K562 (cell line): ENCODE results near the gene CRABP1. TPM values are rescaled to one million over a fixed set of nuclear protein-coding genes. Genes with fewer than 3 reads are reported as not detected.

Experiments used
- CSDE1 ChIP-seq, 2 experiments: fragments of 450-650 bp; IDR thresholded peaks; 2 replicates each; pipeline ENCODE4 v1.6.1; 2016; ENCODE audit warnings: mild to moderate bottlenecking in 1 of 2
- DACH1 ChIP-seq: fragments of 450-650 bp; IDR thresholded peaks from 2 replicates; pipeline ENCODE4 v1.6.1; 2018; ENCODE audit not compliant: partially characterized antibody
- EZH2 ChIP-seq: IDR thresholded peaks from 2 replicates; pipeline ENCODE4 v1.6.1; 2012; ENCODE audit warnings: low read depth, mild to moderate bottlenecking, inconsistent platforms, low read length, borderline replicate concordance
- HIVEP1 ChIP-seq: fragments of 250-450 bp; sonication (Bioruptor Pico); IDR thresholded peaks from 2 replicates; pipeline ENCODE4 v1.4.0; 2020; ENCODE audit warnings: mild to moderate bottlenecking
- KAT2B ChIP-seq: IDR thresholded peaks from one replicate; pipeline ENCODE4 v1.6.1; 2012; ENCODE audit warnings: low read depth, mild to moderate bottlenecking, control low read depth, inconsistent platforms, low read length, moderate library complexity
- KLF13 ChIP-seq: fragments of 450-650 bp; IDR thresholded peaks from 2 replicates; pipeline ENCODE4 v1.6.1; 2016; ENCODE audit warnings: missing genetic modification characterization, low read depth, mild to moderate bottlenecking, missing compliant biosample characterization, moderate library complexity, borderline replicate concordance
- NCOA4 ChIP-seq: fragments of 450-650 bp; IDR thresholded peaks from 2 replicates; pipeline ENCODE4 v1.6.1; 2018; ENCODE audit warnings: mild to moderate bottlenecking; ENCODE audit not compliant: partially characterized antibody
- POLR2A ChIP-seq: fragments of 450-650 bp; conservative IDR thresholded peaks from 2 replicates; pipeline ENCODE4 v1.6.1; 2016
- RBM22 ChIP-seq: fragments of 200-400 bp; formaldehyde crosslinking; IDR thresholded peaks from 2 replicates; pipeline ENCODE4 v1.6.1; 2018; ENCODE audit warnings: low read length, low read depth; ENCODE audit not compliant: poor library complexity, severe bottlenecking
- SP2 ChIP-seq: IDR thresholded peaks from 2 replicates; pipeline ENCODE4 v1.6.1; 2011; ENCODE audit warnings: mild to moderate bottlenecking, low read depth, low read length, moderate library complexity; ENCODE audit not compliant: poor library complexity, severe bottlenecking; ENCODE audit errors: extremely low read depth
- SREBF2 ChIP-seq: sonication (generic); formaldehyde crosslinking; IDR thresholded peaks from 2 replicates; pipeline ENCODE4 v1.4.0; 2020; ENCODE audit warnings: mild to moderate bottlenecking, missing genetic modification reagents
- TAF7 ChIP-seq: fragments of 450-650 bp; IDR thresholded peaks from 2 replicates; pipeline ENCODE4 v1.6.1; 2016; ENCODE audit warnings: missing genetic modification characterization, missing compliant biosample characterization
- TRIM24 ChIP-seq, 2 experiments: fragments of 450-650 bp; IDR thresholded peaks; 2 replicates each; pipeline ENCODE4 v1.6.1; 2016
- ZNF263 ChIP-seq: sonication (generic); formaldehyde crosslinking; IDR thresholded peaks from 2 replicates; pipeline ENCODE4 v1.8.0; 2022; ENCODE audit warnings: mild to moderate bottlenecking, missing genetic modification reagents, borderline replicate concordance
- ZNF316 ChIP-seq: fragments of 450-650 bp; IDR thresholded peaks from 2 replicates; pipeline ENCODE4 v1.6.1; 2016
- polyA plus RNA-seq, 8 experiments: library from polyadenylated mRNA; depleted of rRNA in 4 of 8; stranded (reverse) in 5 of 8; unstranded in 3 of 8; fragments of >200 nt; fragmentation: Nextera tagmentation in 2 of 8; fragmentation: Illumina TruSeq in 1 of 8; extraction: Ambion mirVana in 2 of 8; extraction: Trizol in 1 of 8; gene quantifications; 2 replicates each; pipeline versions ENCODE4 v1.2.1 to v1.2.3, GENCODE V29; 2011 to 2014; ENCODE audit warnings: inconsistent platforms in 1 of 8, missing spikeins in 1 of 8
- total RNA-seq, 7 experiments: library from RNA; depleted of rRNA in 6 of 7; stranded (reverse); fragments of >200 nt in 6 of 7; fragmentation: Illumina TruSeq in 2 of 7; extraction: Trizol in 2 of 7; gene quantifications; 2 replicates each; pipeline versions ENCODE4 v1.2.1 to v1.2.3, GENCODE V29; 2011 to 2021; ENCODE audit warnings: low replicate concordance in 1 of 7
- TF ChIP-seq, protein P1 (sequence below): fragments of 450-650 bp; formaldehyde crosslinking; IDR thresholded peaks from 2 replicates; pipeline ENCODE4 v1.4.0; 2020; ENCODE audit warnings: mild to moderate bottlenecking
- TF ChIP-seq, protein P2 (sequence below): fragments of 250-450 bp; sonication (Bioruptor Pico); IDR thresholded peaks from 2 replicates; pipeline ENCODE4 v1.5.0; 2020; ENCODE audit warnings: mild to moderate bottlenecking, borderline replicate concordance
- TF ChIP-seq, protein P3 (sequence below): fragments of 250-450 bp; sonication (Bioruptor Pico); IDR thresholded peaks from 2 replicates; pipeline ENCODE4 v1.5.0; 2020; ENCODE audit warnings: mild to moderate bottlenecking
- TF ChIP-seq, protein P4 (sequence below): fragments of 200-800 bp; sonication (Bioruptor generic); IDR thresholded peaks from 2 replicates; pipeline ENCODE4 v1.6.1; 2017; ENCODE audit warnings: missing genetic modification characterization, missing compliant biosample characterization
- TF ChIP-seq, protein P5 (sequence below): sonication (generic); formaldehyde crosslinking; IDR thresholded peaks from 2 replicates; pipeline ENCODE4 v1.5.0; 2020; ENCODE audit warnings: missing genetic modification reagents

The CRABP1 gene
- total and polyA plus RNA-seq, 9 of the 15 experiments (the other 6 are each of a cell fraction or from before 2014, with no cell fraction given) = 0.60 TPM; not detected in 8

DNA sequence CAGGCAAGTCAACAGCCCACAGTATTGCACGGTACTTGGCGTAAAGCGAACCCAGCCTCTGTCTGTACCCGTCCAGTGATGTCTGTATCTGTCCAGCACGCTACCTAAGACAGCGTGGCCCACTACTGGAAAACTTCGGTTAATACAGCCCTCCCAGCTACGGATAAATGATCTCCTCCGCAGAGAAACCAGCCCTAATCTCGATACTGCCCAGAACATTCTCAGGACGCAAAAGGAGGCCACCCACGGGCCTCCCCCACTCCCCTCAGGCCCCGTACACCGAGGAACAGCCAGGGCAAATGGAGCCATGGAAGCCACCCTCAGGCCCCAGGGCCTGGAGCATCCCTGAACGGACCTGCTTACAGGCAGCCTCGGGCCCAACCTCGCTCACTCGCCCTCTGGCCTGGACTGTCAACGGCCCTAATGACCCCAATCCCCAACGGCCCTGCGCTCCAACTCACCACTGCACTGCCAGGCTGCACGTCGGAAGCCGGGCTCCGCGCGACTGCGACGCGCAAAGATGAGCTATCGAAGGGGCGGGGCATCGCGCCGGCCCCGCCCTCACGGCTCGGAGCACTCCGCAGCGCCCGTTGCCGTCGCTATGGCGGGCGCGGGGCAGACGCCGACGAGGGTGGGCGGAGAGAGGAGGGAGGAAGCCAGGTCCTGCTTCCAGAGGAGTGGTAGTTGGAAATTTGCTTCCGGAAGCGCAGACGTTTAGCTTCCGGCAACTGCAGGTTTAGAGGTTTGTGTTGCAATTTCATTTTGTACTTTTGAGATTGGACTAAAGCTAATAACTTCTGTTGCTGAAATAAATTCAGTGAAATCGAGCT lies 40.8 kb upstream of the CRABP1 start, which contains the start of gene SKIC8 (continued):
- TF ChIP-seq, protein P1, sequence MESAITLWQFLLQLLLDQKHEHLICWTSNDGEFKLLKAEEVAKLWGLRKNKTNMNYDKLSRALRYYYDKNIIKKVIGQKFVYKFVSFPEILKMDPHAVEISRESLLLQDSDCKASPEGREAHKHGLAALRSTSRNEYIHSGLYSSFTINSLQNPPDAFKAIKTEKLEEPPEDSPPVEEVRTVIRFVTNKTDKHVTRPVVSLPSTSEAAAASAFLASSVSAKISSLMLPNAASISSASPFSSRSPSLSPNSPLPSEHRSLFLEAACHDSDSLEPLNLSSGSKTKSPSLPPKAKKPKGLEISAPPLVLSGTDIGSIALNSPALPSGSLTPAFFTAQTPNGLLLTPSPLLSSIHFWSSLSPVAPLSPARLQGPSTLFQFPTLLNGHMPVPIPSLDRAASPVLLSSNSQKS (CRISPR knock-in tag) = no peak
- TF ChIP-seq, protein P2, sequence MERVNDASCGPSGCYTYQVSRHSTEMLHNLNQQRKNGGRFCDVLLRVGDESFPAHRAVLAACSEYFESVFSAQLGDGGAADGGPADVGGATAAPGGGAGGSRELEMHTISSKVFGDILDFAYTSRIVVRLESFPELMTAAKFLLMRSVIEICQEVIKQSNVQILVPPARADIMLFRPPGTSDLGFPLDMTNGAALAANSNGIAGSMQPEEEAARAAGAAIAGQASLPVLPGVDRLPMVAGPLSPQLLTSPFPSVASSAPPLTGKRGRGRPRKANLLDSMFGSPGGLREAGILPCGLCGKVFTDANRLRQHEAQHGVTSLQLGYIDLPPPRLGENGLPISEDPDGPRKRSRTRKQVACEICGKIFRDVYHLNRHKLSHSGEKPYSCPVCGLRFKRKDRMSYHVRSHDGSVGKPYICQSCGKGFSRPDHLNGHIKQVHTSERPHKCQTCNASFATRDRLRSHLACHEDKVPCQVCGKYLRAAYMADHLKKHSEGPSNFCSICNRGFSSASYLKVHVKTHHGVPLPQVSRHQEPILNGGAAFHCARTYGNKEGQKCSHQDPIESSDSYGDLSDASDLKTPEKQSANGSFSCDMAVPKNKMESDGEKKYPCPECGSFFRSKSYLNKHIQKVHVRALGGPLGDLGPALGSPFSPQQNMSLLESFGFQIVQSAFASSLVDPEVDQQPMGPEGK (CRISPR knock-in tag) = no peak
- no peak for TF ChIP-seq ZNF316
- TF ChIP-seq, protein P3, sequence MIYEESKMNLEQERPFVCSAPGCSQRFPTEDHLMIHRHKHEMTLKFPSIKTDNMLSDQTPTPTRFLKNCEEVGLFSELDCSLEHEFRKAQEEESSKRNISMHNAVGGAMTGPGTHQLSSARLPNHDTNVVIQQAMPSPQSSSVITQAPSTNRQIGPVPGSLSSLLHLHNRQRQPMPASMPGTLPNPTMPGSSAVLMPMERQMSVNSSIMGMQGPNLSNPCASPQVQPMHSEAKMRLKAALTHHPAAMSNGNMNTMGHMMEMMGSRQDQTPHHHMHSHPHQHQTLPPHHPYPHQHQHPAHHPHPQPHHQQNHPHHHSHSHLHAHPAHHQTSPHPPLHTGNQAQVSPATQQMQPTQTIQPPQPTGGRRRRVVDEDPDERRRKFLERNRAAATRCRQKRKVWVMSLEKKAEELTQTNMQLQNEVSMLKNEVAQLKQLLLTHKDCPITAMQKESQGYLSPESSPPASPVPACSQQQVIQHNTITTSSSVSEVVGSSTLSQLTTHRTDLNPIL (CRISPR knock-in tag) = no peak
- no peak for TF ChIP-seq SREBF2 (CRISPR knock-in tag)
- TF ChIP-seq SP2 = no peak
- TF ChIP-seq ZNF263 (CRISPR knock-in tag) = no peak
- TF ChIP-seq KLF13 = no peak
- TF ChIP-seq, protein P4, sequence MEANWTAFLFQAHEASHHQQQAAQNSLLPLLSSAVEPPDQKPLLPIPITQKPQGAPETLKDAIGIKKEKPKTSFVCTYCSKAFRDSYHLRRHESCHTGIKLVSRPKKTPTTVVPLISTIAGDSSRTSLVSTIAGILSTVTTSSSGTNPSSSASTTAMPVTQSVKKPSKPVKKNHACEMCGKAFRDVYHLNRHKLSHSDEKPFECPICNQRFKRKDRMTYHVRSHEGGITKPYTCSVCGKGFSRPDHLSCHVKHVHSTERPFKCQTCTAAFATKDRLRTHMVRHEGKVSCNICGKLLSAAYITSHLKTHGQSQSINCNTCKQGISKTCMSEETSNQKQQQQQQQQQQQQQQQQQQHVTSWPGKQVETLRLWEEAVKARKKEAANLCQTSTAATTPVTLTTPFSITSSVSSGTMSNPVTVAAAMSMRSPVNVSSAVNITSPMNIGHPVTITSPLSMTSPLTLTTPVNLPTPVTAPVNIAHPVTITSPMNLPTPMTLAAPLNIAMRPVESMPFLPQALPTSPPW (CRISPR knock-in tag) = peak; percentile 90
- no peak for TF ChIP-seq EZH2
- TF ChIP-seq CSDE1 (IDR thresholded peaks at IDR 0.05) = no peak
- TF ChIP-seq POLR2A = peak; percentile 95
- no peak for TF ChIP-seq KAT2B
- TF ChIP-seq, protein P5, sequence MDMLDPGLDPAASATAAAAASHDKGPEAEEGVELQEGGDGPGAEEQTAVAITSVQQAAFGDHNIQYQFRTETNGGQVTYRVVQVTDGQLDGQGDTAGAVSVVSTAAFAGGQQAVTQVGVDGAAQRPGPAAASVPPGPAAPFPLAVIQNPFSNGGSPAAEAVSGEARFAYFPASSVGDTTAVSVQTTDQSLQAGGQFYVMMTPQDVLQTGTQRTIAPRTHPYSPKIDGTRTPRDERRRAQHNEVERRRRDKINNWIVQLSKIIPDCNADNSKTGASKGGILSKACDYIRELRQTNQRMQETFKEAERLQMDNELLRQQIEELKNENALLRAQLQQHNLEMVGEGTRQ (CRISPR knock-in tag) = no peak
- TF ChIP-seq DACH1 = peak; percentile 34
- peak; percentile 46; the same call in 1 of the 2 replicates for TF ChIP-seq TAF7
- no peak for TF ChIP-seq NCOA4
- no peak for TF ChIP-seq RBM22
- no peak for TF ChIP-seq TRIM24 (IDR thresholded peaks at IDR 0.05)
- TF ChIP-seq HIVEP1 (CRISPR knock-in tag) = no peak
